ENCODE measurements around the gene CSF1. TPM values are rescaled to one million over a fixed set of nuclear protein-coding genes. Genes with fewer than 3 reads are reported as not detected.
A peak's percentile ranks its signal among the peaks of the same experiment; 100 is the strongest.

Gene CSF1
- total RNA-seq, 1 donor from 2014 or later: 53.4 TPM

DNA sequence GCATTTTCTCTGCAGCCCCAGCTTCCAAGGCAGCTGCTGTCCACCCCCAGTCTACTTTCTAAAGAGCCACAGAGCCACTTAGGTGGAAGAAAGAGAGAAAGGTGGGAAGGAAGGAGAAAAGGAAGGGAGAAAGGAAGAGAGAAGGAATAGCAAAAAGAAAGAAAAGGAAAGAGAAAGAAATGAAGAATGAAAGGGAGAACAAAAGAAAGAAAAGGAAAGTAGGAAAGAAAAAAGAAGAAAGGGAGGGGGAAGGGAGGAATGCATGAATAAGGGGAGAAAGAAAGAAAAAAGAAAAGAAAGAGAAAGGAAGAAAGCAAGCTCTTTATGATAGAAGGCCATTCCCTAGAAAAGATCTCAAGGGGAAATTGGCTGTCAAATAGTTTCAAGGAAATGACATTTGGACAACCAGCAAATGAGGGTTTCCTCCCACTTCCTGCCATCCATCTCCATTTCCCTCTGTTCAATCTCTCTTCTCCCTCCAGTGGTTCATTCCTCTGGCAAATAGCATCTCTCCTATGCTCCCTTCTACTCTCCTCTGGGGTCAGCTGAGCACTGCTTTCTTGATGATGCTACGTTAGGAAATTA lies 3.4 kb upstream of the CSF1 start:
- no peak for DNase-seq (ENCODE audit: low read depth)
- H3K36me3 ChIP-seq (ENCODE audit: control insufficient read depth, insufficient read depth, low read length): no peaks in the 10 kb centered on the region
- no peak for TF ChIP-seq CTCF (IDR thresholded peaks at IDR 0.05; ENCODE audit: insufficient read depth, low read length, poor library complexity, severe bottlenecking)
- H3K27me3 ChIP-seq (ENCODE audit: control insufficient read depth, insufficient read depth, low read length): no peaks in the 10 kb centered on the region
- no peak overlapping the region for H3K4me3 ChIP-seq (ENCODE audit: low read depth, low read length)

DNA sequence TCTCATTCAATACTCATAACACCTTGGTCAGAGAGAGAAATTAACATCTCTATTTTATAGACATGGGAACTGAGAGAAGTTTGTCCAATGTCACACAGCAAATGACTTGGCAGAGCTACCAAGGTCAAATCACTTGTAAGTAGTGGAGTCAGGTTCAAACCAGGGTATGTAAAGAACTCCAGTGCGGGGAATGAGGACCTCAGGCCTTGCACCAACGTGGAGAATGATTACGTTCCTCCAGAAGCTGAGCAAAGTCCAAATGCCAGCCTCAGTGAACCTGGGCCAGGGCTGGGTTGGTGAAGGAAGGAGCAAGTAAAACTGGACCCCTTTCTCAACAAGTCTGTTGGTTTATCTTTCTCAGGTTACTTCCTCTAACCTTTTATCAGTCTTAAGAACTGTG lies 1.8 kb upstream of the CSF1 start:
- H3K4me3 ChIP-seq (ENCODE audit: low read depth, low read length): no peak overlapping the region
- TF ChIP-seq CTCF (IDR thresholded peaks at IDR 0.05; ENCODE audit: insufficient read depth, low read length, poor library complexity, severe bottlenecking): no peak
- no peaks in the 10 kb centered on the region for H3K27me3 ChIP-seq (ENCODE audit: control insufficient read depth, insufficient read depth, low read length)
- no peak for DNase-seq (ENCODE audit: low read depth)
- no peaks in the 10 kb centered on the region for H3K36me3 ChIP-seq (ENCODE audit: control insufficient read depth, insufficient read depth, low read length)

- Histone ChIP-seq H3K4me3 (ENCODE audit: low read depth, low read length) (no peak overlapping the region), H3K27me3 (ENCODE audit: control insufficient read depth, insufficient read depth, low read length) (no peaks in the 10 kb centered on the region), H3K36me3 (ENCODE audit: control insufficient read depth, insufficient read depth, low read length) (no peaks in the 10 kb centered on the region)
- no peak for DNase-seq (ENCODE audit: low read depth)
- TF ChIP-seq CTCF (IDR thresholded peaks at IDR 0.05; ENCODE audit: insufficient read depth, low read length, poor library complexity, severe bottlenecking): no peak
These were observed 1.1 kb upstream of the CSF1 start for GRCh38 chr1:109909561-109909960.

DNA sequence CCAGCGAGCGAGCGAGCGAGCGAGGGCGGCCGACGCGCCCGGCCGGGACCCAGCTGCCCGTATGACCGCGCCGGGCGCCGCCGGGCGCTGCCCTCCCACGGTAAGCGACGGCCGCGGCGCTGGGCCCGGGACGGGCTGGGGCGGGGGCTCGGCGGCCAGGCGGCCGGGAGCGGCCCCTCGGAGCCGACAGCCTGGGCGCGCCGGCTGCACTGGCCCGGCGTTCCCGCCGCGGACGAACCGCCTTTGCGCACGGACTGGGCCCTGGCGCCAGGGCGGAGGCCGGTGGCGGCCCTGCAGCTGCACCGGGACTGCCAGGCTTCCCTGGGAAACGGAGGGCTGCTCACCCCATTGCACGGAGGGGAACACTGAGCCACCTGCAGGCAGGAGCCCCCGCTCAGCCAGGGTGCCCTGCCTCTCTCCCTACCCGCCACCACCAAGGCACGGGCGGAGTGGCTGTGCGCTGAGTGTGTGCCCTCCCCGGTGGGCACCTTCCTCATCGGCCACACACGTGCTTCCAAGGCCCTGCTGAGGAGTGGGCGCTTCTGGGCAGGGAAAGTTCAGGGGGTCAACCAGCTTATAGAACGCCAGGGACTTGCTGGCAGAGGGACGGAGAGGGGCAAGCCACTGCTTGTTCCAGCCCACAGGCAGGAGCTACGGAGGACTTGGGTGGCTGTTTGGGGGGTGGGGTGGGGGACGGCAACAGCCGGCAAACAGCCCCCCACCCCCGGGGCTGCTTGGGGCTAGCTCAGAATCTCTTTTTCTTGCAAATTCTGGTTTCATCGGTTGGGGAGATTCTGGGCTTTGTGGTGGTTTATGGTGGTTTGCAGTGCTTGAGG lies 532 bp downstream of the CSF1 start:
- H3K36me3 ChIP-seq (ENCODE audit: control insufficient read depth, insufficient read depth, low read length): no peaks in the 10 kb centered on the region
- DNase-seq (ENCODE audit: low read depth): no peak
- TF ChIP-seq CTCF (IDR thresholded peaks at IDR 0.05; ENCODE audit: insufficient read depth, low read length, poor library complexity, severe bottlenecking): no peak
- no peaks in the 10 kb centered on the region for H3K27me3 ChIP-seq (ENCODE audit: control insufficient read depth, insufficient read depth, low read length)
- peak overlapping the region; percentile 73 for H3K4me3 ChIP-seq (ENCODE audit: low read depth, low read length)

GRCh38 chr1:109912214-109912861 lies 1.7 kb downstream of the CSF1 start:
- TF ChIP-seq CTCF (IDR thresholded peaks at IDR 0.05; ENCODE audit: insufficient read depth, low read length, poor library complexity, severe bottlenecking): no peak

More at GRCh38 chr1:109912214-109912861, 1.7 kb downstream of the CSF1 start:
- Histone ChIP-seq H3K4me3 (ENCODE audit: low read depth, low read length) (peak overlapping the region; percentile 73), H3K27me3 (ENCODE audit: control insufficient read depth, insufficient read depth, low read length) (no peaks in the 10 kb centered on the region), H3K36me3 (ENCODE audit: control insufficient read depth, insufficient read depth, low read length) (peaks cover under 1% of the 10 kb centered on the region)
- DNase-seq (ENCODE audit: low read depth): no peak

All from kidney epithelial cell (primary cell).